Activated CD8-positive, alpha-beta memory T cell treated with anti-CD3 and anti-CD28 coated beads for 1 hour (primary cell): ENCODE data around the gene ZFC3H1.

Source experiments
- DNase-seq, 2 donors: peaks; one replicate each; pipeline ENCODE4 v3.0.0-alpha.2; 2020; ENCODE audit warnings: low read depth in 1 of 2; ENCODE audit errors: extremely low read depth in 1 of 2

ZFC3H1 gene

DNA sequence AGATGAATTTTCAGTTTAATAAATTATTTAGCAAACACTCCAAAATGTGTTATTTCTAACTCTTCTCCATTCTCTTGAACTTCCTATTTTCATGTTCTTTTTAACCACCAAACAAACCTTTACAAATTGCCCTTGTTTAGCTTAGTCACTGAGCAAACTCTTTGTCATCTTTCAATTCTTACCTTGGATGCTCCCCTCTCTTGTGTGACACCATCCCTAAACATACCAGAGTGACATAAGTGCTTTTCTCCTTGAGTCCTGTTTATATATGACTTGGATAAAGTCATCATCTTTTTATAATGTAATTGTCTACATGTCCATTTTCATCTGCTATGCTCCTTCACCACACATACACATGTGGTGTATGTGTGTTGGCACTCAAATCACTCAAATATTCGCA lies 18.8 kb upstream of the ZFC3H1 start:
- no peak for DNase-seq

GRCh38 chr12:71671816-71672215 lies 8.2 kb upstream of the ZFC3H1 start:
- DNase-seq = no peak

DNA sequence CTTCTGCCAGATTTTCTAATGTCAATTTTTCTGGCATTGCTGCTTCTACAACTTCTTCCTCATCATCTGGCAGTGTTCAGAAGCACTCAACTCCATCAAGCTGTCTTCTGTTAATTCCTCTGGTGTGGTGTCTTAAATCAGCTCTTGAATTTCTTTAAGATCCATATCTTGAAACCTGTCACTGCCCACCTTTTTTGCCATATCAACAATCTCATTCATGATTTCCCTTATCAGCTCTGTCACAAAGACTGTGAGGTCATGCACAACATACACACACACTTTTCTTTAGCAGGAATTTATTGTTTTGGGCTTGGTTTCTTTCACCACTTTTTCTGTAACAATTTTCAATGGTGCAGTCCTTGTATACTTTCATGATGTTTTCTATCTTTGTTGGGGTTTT lies 7.7 kb upstream of the ZFC3H1 start:
- DNase-seq = no peak

DNA sequence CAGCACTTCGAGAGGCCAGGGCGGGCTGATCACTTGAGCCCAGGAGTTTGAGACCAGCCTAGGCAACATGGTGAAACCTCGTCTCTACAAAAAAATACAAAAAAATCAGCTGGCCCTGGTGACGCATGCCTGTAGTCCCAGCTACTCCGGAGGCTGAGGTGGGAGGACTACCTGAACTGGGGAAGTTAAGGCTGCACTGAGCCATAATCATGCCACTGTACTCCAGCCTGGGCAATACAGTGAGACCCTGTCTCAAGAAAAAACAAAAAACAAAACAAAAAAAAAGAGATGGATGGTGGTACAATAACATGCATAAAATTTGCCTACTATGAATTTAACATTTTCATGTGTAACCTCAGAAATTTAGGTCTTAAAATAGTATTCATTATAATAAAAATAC lies 2.6 kb upstream of the ZFC3H1 start:
- DNase-seq = no peak

DNA sequence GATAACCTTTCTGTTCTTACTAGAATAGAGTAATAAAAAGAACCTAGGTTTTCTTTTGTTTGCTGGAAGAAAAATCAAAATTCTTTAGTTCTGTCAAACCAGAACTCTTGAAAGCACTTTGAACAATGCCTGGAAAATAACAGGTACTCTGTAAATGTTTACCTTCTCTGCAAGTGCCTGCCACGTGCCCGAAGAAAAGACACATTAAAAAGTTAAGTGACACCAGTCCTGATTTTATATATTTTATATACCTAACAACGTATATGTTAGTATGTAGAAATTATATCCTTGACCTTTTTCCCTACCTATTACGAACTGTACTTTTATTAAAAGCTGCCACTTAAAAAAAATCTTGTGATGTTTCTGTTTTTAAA lies 1.4 kb upstream of the ZFC3H1 start:
- DNase-seq = no peak

DNA sequence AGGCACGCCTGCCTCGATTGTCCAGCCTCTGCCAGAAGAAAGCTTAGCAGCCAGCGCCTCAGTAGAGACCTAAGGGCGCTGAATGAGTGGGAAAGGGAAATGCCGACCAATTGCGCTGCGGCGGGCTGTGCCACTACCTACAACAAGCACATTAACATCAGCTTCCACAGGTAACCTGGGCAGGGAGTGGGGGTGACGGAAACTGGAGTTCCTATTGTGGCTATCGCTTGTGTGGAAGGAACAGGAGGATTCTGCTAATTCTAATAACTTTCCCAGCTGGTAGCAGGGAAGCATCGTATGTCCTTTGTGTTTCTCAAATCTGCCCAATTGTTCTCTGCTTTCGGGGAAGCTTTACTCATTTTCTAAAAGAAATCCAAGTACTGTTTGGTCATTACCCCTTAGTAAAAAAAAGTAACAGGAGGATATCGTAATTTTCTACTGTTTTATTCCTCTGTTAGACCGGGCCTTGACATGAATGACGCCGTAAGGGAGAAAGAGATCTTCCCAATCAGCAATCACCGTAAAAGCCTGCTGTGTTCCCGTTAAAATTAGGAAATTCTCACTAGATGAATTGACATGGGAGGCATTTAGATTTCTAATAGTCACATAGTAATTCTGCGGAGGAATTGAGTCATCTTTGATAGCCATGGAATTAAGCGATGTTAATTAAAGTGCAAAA lies 902 bp upstream of the ZFC3H1 start:
- DNase-seq = no peak

GRCh38 chr12:71662849-71663560 lies 643 bp downstream of the ZFC3H1 start:
- peak; percentile 52 to 59 for DNase-seq

- no peak for DNase-seq
These were observed 1.6 kb downstream of the ZFC3H1 start for GRCh38 chr12:71661977-71662530.

- no peak for DNase-seq
These were observed 6.9 kb downstream of the ZFC3H1 start for GRCh38 chr12:71656740-71657139.

- no peak for DNase-seq
These were observed 7.7 kb downstream of the ZFC3H1 start for GRCh38 chr12:71655907-71656306.

- no peak for DNase-seq
These were observed 8.2 kb downstream of the ZFC3H1 start for GRCh38 chr12:71655495-71655894.

- DNase-seq = no peak
These were observed 9.4 kb downstream of the ZFC3H1 start for GRCh38 chr12:71654200-71654599.

- no peak for DNase-seq
These were observed 10.5 kb downstream of the ZFC3H1 start for GRCh38 chr12:71653137-71653536.

DNA sequence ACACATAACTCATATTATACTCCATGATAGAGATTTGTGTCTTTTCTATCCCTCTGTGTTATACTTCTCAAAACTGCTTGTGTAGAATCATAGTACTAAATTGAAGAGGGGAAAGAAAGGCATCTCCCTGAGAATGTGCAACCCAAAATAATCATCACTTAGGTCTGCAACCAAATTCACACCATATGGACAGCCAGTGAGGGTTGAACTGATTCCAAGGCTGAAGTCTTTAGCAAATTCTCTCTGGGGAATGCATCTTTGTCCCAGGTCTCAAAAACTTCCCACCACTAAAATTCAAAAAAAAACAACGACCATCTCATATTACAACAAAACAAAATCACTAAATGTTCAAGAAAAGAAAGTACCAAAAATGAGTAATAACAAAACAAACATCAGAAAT lies 11.0 kb downstream of the ZFC3H1 start:
- no peak for DNase-seq

DNA sequence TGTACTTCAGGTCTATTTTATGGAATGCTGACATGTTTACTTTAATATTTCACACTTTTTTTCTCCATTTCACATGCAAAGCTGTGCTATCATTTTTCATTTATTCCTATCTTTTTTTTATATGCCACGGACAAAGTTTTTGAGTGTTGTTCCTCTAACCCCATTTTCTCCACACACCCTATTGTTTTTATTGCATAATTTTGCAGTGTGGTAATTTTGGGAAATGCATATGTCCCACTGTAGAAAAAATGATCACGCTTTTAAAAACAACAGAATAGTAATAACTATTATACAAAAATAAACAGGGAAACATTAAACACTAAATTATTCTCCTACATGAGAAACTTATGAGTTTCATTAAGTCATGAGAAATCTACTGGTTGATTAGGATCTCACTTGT lies 14.2 kb downstream of the ZFC3H1 start:
- no peak for DNase-seq

GRCh38 chr12:71648537-71648936 lies 15.1 kb downstream of the ZFC3H1 start:
- no peak for DNase-seq

GRCh38 chr12:71646512-71646911 lies 17.1 kb downstream of the ZFC3H1 start:
- DNase-seq = no peak

DNA sequence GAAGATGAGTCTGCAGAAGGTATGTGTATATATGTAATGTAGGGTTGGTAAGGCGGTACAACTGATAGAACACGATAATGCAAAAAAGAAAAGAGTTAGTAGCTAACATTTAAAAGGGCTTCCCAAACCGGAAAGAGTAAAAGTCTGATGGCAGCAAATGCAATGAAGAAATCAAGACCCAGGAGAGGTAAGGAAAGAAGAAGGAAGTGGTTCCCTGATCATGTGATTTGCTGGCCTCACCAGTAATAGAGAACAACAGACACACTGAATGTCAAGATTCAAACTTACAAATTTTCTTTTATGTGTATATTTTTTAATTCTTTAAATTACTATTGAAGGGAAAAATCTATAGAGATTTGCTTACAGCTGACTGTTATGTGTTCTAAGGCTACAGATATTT lies 18.4 kb downstream of the ZFC3H1 start:
- no peak for DNase-seq

DNA sequence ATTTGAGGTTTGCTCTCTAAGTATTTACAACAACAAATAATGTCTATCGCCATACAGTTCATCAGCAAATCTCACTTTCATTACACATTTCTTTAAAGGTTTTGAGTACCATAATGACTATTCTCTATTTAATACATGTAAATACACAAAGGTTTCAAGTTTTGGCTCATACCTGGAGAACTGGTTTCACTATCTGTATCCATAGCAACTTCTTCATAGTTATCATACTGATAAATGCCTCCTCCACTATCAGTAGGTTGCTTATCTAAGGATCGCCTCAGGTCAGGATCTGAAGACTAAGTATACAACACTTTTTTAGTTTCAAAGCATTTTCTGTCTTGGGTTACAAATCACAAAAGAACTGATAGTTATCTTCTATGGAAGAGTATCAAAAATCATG lies 21.4 kb downstream of the ZFC3H1 start:
- DNase-seq = no peak

DNA sequence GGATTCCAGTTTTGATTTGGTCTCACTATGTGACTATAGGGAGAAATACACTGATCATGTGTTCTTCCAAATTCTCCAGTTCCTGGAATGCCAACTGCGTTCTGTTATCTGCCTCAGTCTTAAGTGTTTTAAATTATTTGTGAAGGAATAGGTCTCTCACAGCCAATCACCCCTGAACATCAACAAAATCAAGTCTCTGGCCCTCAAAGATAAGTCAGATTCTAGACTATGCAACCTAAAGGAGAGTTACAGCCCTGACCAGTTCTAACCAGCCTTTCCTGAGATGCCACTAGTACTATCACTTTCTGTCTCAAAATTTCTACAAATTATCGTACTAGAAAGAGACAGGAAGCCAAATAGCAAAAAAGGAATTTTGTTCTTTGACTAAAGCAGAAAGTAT lies 22.3 kb downstream of the ZFC3H1 start:
- no peak for DNase-seq

- no peak for DNase-seq
These were observed 23.3 kb downstream of the ZFC3H1 start for GRCh38 chr12:71640316-71640715.

DNA sequence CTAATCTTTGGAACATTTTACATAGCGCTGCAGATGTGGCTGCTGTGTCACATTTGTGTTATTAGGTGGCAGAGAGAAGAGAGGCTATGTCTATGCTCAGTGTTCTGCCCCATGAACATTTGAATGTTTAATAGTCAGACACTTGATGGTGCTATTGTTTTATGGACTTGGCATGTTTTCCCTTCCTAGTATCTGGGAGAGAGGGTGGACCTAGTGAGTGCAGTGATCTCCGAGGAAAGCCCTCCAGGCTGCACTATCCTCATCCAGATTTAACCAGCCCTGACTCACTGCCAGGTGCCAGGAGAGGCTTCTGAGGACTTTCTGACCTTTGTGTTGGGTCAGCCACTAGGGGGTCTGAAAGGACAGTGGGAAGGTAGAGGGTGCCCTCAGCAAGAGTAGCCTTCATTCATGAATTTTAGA lies 24.3 kb downstream of the ZFC3H1 start:
- no peak for DNase-seq
